ENCODE data around the gene C10orf88.
"Not testable (repeated sequence)": the region's sequence is repeated elsewhere in the genome, so short reads cannot be mapped to it uniquely, and the experiment has no call there.

The C10orf88 gene

GRCh38 chr10:122966879-122967278 is 12.9 kb upstream of the C10orf88 start:
- no peak for DNase-seq (ENCODE audit: low read depth, low spot score)

GRCh38 chr10:122962405-122962804 is 8.4 kb upstream of the C10orf88 start:
- no peak for DNase-seq (ENCODE audit: low read depth, low spot score)

DNA sequence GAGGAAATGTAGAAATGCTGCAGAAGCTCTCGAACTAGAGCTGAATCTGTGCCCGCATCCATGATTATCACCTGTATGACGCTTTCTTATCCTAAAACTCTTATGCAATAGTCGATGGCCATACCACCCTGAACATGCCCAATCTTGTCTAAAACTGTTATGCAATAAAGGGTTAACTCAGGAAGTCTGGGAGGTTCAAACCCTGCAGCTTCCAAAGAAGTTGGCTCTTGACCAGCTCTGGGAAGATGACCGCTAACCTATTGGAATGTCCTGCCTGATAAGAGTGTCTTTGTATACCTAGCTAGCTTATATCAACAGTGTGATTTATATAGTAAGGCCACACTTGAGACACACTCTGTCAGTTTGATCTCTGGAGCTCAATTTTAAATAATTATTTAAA is 3.4 kb upstream of the C10orf88 start:
- DNase-seq (ENCODE audit: low read depth, low spot score): no peak

- DNase-seq (ENCODE audit: low read depth, low spot score): no peak
Measured at GRCh38 chr10:122955892-122956291, 1.9 kb upstream of the C10orf88 start.

GRCh38 chr10:122954731-122955050 is 664 bp upstream of the C10orf88 start:
- DNase-seq (ENCODE audit: low read depth, low spot score): no peak

GRCh38 chr10:122949296-122949695 is 4.7 kb downstream of the C10orf88 start:
- no peak for DNase-seq (ENCODE audit: low read depth, low spot score)

GRCh38 chr10:122939856-122940543 is 14.0 kb downstream of the C10orf88 start:
- no peak for DNase-seq (ENCODE audit: low read depth, low spot score)

- no peak for DNase-seq (ENCODE audit: low read depth, low spot score)
Measured at GRCh38 chr10:122939133-122939855, 14.7 kb downstream of the C10orf88 start.

GRCh38 chr10:122931088-122931906 is 22.7 kb downstream of the C10orf88 start:
- DNase-seq (ENCODE audit: low read depth, low spot score): no peak

DNA sequence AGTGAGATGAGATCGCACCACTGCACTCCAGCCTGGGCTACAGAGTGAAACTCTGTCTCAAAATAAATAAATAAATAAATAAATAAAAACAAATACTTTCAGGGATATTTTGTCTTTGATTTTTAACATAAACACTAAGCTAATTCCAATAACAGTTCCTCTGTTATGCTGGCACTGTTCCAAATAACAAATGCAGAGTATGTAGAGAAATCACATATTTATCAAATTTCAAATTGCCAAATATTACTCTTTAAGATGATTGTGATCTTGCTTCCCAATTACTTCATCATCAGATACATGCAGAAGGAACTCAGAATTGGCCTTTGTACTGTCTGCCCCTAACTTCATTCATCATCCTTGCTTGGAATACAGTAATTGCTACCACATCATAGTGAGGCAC is 23.9 kb downstream of the C10orf88 start:
- DNase-seq (ENCODE audit: low read depth, low spot score): no peak

GRCh38 chr10:122915700-122916099 is 38.3 kb downstream of the C10orf88 start:
- no peak for DNase-seq (ENCODE audit: low read depth, low spot score)

DNA sequence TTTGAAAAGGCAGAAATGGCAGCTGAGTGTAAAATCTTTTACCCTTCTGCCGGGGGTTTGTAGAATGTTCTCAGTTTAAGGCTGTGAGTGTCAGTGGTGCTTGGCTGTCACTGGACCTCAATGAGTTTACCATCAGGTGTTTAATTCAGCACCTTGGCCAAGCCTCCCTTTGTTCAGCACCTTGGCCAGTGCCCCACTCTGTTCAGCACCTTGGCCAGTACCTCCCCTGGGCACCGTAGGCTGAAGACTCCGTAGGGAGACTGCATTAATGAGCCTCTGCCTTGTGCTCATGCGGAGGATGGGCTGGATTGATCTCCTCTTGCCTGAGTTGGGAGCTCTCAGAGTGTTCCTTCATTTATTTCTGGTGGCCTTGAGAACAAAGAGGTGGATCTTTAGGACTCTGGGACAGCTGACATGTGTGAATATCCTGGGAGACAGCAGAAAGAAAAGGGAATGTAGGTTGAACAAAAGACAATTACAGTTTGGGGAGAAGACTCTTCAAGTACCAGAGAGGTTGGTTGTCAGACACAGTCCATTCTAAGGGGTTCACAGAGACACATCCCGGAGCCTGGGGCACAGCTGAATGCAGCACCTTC is 42.0 kb downstream of the C10orf88 start:
- peak; percentile 15 for DNase-seq (ENCODE audit: low read depth, low spot score)

GRCh38 chr10:122910310-122910709 is 43.7 kb downstream of the C10orf88 start, which contains the start of gene FAM24A:
Gene FAM24A, plus strand, starts transcription at chr10:122910610. Its CDS starts 1,025 bp downstream, at chr10:122911635.
- DNase-seq (ENCODE audit: low read depth, low spot score): no peak

GRCh38 chr10:122903861-122904260 is 50.2 kb downstream of the C10orf88 start:
- DNase-seq (ENCODE audit: low read depth, low spot score): not testable (repeated sequence)

DNA sequence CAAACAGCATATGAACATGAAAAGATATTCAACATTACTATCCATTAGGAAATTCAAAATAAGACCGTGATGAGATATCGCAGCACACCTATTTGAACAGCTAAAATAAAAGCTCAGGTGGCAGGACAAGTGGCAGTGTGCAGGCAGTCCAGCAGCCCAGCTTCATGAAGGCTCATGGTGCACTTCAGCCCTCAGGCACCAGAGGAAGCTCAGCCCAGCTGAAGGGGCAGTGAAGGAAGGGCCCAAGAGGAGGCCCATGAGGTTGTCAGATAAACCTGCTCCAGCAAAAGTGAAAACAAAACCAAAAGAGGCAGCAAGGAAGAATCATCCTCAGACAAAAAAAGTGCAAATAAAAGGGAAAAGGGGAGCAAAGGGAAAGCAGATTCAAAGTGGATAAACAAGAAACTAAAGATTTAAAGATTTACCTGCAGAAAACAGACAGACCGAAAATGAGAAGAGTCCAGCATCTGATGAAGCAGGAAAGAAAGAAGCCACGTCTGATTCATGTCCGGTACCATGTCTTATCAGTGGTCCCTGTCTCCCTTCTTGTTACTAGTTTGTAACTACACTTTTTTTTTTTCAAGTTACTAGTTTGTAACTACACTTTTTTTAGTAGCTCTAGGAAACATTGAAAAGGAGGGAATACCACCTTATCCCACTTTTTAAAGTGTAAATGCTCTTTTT is 59.6 kb downstream of the C10orf88 start:
- no peak for DNase-seq (ENCODE audit: low read depth, low spot score)

- DNase-seq (ENCODE audit: low read depth, low spot score): no peak
Measured at GRCh38 chr10:122884166-122884565, 69.9 kb downstream of the C10orf88 start.

- DNase-seq (ENCODE audit: low read depth, low spot score): no peak
Measured at GRCh38 chr10:122882766-122883165, 71.3 kb downstream of the C10orf88 start.
